ENCODE data around the gene PSENEN. TPM values are rescaled to one million over a fixed set of nuclear protein-coding genes. Genes with fewer than 3 reads are reported as not detected.

Gene PSENEN
- total RNA-seq, 1 experiment from 2014 or later: 69.7 TPM

- no peak overlapping the region for H2AFZ ChIP-seq (ENCODE audit: low read length)
- TF ChIP-seq, protein P1, sequence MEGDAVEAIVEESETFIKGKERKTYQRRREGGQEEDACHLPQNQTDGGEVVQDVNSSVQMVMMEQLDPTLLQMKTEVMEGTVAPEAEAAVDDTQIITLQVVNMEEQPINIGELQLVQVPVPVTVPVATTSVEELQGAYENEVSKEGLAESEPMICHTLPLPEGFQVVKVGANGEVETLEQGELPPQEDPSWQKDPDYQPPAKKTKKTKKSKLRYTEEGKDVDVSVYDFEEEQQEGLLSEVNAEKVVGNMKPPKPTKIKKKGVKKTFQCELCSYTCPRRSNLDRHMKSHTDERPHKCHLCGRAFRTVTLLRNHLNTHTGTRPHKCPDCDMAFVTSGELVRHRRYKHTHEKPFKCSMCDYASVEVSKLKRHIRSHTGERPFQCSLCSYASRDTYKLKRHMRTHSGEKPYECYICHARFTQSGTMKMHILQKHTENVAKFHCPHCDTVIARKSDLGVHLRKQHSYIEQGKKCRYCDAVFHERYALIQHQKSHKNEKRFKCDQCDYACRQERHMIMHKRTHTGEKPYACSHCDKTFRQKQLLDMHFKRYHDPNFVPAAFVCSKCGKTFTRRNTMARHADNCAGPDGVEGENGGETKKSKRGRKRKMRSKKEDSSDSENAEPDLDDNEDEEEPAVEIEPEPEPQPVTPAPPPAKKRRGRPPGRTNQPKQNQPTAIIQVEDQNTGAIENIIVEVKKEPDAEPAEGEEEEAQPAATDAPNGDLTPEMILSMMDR (conservative IDR thresholded peaks at IDR 0.05): no peak
- Mint-ChIP-seq H3K27me3 (ENCODE audit: low read depth) (peaks cover 11% of the 10 kb centered on the region), H3K4me1 (peaks cover 0 to 8% of the 10 kb centered on the region in 2 experiments; a peak in 1 of 4 replicates), H3K36me3 (ENCODE audit: insufficient read depth in 1 of 3, low read depth in 3 of 3) (no peaks in the 10 kb centered on the region), H3K9me3 (peaks cover 0 to 3% of the 10 kb centered on the region in 2 experiments; a peak in 3 of 5 replicates), H3K4me3 (no peak overlapping the region), H3K27ac (no peak overlapping the region)
- H3K9me3 ChIP-seq (ENCODE audit: control insufficient read depth, low read depth, low read length): no peaks in the 10 kb centered on the region
- no peak overlapping the region for H2BK120ac ChIP-seq (ENCODE audit: low read depth, low read length, poor library complexity, severe bottlenecking)
- H3T11ph ChIP-seq (ENCODE audit: low read length): no peak overlapping the region
- no peak overlapping the region for H4K5ac ChIP-seq (ENCODE audit: insufficient read length, low read depth, low read length)
- no peak overlapping the region for H3K14ac ChIP-seq (ENCODE audit: insufficient read depth, low read length)
- no peaks in the 10 kb centered on the region for H3K4me1 ChIP-seq (ENCODE audit: insufficient read depth, low read length)
- no peak overlapping the region for H2BK15ac ChIP-seq (ENCODE audit: low read depth, low read length)
- no peaks in the 10 kb centered on the region for H3K27me3 ChIP-seq (ENCODE audit: insufficient read depth, low read length)
- H3K9ac ChIP-seq (ENCODE audit: extremely low read depth, insufficient read length, low read length): no peak overlapping the region
- H3K18ac ChIP-seq (ENCODE audit: insufficient read length, low read depth, low read length): no peak overlapping the region
- no peak overlapping the region for H3K4me2 ChIP-seq (ENCODE audit: insufficient read depth, insufficient read length, low read length)
- no CpG with 5 or more reads among the region's 4 CpGs for WGBS (ENCODE audit: extremely low coverage, insufficient read length, low lambda C conversion rate)
- no peak overlapping the region for H3K23ac ChIP-seq (ENCODE audit: insufficient read length, low read depth, low read length)
- no peaks in the 10 kb centered on the region for H4K20me1 ChIP-seq (ENCODE audit: control insufficient read depth, insufficient read depth, insufficient read length)
- no peak overlapping the region for H2BK12ac ChIP-seq (ENCODE audit: insufficient read length, low read depth, low read length)
- no peak overlapping the region for H3K56ac ChIP-seq (ENCODE audit: insufficient read length, low read depth, low read length)
- H3K4ac ChIP-seq (ENCODE audit: low read depth, low read length): no peak overlapping the region
- H2AK5ac ChIP-seq (ENCODE audit: insufficient read length, low read length): no peak overlapping the region
- H4K8ac ChIP-seq (replicated peaks; ENCODE audit: insufficient read length, low read depth, low read length): no peak overlapping the region
- no peak overlapping the region for H2BK20ac ChIP-seq (ENCODE audit: low read depth, low read length, poor library complexity, severe bottlenecking)
- H3K27ac ChIP-seq (ENCODE audit: insufficient read length, low read depth, low read length): no peak overlapping the region
- DNase-seq: no peak
- H3K79me2 ChIP-seq (ENCODE audit: insufficient read depth, low read length): no peaks in the 10 kb centered on the region
- no peak overlapping the region for H4K91ac ChIP-seq (ENCODE audit: insufficient read length, low read depth, low read length)
- H3K79me1 ChIP-seq (ENCODE audit: insufficient read depth, low read depth, low read length, poor library complexity, severe bottlenecking): no peaks in the 10 kb centered on the region
- no peak overlapping the region for H2BK5ac ChIP-seq (ENCODE audit: insufficient read length, low read length)
- H3K23me2 ChIP-seq (ENCODE audit: insufficient read length, low read depth, low read length, poor library complexity, severe bottlenecking): no peaks in the 10 kb centered on the region
These were observed 48.6 kb upstream of the PSENEN start for GRCh38 chr19:35696835-35697234.
